HG03575 (cell line): ENCODE data around the gene ZNF385D.

ENCODE experiments used
- ATAC-seq: cut with Tn5 transposase; IDR thresholded peaks from one replicate; pipeline ENCODE4 v1.9.1; 2021; ENCODE audit not compliant: unreplicated experiment, insufficient number of reproducible peaks, low FRiP score; ENCODE audit errors: extremely low read depth

Gene ZNF385D, protein sequence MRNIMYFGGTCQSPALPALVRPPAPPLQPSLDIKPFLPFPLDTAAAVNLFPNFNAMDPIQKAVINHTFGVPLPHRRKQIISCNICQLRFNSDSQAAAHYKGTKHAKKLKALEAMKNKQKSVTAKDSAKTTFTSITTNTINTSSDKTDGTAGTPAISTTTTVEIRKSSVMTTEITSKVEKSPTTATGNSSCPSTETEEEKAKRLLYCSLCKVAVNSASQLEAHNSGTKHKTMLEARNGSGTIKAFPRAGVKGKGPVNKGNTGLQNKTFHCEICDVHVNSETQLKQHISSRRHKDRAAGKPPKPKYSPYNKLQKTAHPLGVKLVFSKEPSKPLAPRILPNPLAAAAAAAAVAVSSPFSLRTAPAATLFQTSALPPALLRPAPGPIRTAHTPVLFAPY

DNA sequence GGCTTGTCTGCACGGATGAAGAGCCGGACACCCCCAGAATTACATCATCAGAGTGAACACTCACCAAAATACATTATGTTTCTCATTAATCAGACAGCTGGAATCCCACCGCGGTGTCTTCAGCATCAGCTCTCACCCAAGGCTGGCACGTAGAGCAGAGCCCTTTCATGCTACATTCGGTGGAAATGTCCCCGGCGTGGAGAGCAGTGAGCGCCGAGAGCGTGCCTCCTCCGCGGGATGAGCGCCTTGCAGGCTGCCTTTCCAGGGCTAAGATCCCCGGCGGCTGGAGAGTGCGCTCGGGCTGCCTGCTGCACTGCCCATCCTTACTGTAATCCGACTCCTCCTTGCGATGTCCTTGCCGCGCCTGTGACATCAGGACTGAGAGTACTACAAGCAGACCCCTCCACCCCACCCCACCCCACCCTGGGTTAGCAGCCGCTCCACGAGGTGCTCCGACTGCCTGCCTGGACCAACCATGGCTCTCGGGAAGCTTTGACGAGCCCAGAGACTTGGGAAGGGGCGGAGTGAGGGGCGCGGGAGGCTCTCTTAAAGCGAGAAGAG lies at the start of gene ZNF385D:
Gene ZNF385D (minus strand): TSS at position 380 of the 561 bp plus-strand sequence. CDS start 294 bp downstream, at position 86.
- ATAC-seq = no peak

DNA sequence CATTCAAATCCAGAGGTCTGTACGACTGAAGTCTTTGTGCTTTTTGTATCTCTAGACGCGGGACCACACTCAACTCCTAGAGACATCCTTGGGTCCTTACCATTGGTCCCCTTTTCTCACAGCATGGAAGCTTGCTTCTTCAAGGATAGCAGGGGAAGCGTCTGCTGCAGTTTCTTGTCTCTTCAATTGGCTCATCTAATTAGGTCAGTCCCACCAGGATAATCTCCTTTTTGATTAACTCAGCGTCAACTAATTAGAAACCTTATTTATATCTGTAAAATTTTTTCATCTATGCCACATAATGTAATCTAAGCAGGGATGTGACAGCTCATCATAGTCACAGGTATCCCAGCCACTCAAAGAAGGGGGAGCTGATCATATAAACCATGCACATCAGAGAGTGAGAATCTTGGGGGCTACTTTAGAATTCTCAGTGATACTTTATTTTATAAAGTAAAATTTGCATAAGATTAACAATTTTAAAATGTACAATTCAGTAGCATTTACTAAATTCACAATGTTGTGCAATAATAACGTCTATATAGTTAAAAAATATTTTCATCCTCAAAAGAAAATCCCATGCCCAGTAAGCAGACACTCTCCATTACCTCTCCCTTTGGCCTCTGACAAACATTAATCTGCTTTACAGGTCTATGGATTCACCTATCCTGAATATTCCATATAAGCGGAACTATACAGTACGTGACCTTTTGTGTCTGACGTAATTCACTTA lies 47.5 kb upstream of the ZNF385D start:
- no peak for ATAC-seq

DNA sequence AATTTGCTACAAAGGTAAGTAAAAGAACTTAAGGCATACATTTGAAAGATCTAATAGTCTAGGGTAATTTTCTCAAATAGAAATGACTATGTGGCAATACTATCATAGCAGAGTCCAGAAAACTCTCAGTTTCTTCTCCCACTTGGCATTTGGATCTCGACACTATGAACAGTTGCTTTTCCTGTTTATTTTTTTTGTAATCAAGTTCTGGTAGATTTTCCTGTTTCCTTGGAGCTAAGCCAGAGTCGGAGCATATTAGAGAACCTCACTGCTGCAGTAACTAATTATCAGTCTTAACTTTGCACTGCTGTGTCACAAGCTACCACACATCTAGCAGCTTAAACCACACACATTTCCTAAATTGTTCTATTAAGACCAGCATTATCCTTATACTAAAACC lies 44.9 kb upstream of the ZNF385D start:
- no peak for ATAC-seq

DNA sequence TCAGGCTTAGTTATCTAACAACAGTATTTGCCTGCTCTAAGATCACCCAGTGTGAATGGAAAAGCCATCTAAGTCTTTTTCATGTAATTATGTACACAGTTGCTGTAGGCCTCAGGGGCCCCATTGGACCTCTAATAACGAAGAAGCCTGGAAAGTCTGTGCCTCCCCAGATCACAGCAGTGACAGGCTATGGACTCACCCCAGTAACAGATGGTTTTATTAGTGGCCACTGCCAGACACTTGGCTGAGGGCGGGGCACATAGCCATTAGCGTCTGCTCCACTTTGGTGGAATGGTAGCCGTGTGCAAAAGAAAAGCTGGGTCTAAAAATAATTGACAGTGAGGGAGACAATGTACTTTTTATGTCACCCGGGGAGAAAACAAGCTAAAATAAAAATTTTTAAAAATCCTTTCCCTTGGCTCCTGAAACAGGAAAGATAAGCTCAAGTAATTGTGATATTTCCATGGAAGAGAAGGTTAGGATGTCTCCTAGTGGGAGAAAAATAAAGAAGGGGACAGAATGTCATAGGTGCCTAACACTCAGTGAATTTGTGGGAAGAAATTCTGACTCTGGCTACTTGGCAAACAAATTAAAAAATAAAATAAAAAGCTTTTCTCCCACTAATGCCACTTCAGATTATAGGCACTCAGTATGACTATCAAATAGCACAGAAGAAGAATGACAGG lies 44.3 kb upstream of the ZNF385D start:
- ATAC-seq = no peak

DNA sequence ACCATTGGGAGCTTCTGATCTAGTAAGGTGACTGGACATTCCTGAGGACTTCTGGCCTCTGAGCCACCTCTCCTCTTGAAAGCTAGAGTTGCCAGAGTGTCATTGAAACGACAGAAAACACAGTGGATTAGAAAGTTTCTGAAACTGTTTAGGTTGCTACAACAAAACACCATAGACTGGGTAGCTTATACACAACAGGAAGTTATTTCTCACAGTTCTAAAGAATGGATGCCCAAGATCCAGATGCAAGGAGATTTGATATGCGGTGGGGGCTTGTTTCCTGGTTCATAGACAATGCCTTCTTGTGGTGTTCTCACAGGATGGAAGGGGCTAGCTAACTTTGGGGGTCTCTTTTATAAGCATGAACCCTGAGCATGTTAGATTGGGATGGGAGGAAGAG lies 43.3 kb upstream of the ZNF385D start:
- ATAC-seq = no peak

DNA sequence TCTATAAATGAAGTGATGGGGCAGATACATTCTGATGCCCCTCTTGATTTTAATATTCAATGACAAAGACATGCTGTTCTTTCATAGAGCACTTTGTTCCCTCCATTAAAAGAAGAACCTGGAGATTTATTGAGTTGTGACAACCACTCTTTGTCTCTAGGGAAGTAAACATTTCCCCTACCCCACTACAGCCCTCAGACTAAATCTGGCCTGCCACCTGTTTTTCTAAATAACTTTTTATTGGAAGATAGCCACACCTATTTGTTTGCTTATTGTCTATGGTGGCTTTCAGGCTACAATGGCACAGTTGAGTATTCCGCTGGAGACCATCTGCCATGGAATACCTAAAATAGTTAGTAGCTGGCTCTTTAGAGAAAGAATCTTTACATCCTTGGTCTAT lies 41.2 kb upstream of the ZNF385D start:
- no peak for ATAC-seq

DNA sequence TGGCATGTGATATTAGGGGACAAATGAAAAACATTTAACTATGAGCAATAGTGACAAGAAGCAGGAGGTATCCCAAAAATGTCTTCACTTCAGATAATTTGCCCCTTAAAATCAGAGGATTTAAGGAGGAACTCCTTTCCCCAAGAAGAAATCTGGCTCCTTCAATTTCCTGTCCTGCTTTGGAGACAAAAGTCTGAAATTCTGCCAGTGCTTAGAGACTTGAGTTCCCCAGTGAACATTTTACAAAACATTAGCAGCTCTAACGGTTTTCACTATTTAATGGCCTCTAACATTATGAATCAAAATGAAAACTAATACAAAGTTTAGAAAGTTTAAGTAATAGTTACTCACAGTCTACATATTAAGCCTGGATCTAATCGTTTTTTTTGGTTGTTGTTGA lies 40.3 kb upstream of the ZNF385D start:
- no peak for ATAC-seq

DNA sequence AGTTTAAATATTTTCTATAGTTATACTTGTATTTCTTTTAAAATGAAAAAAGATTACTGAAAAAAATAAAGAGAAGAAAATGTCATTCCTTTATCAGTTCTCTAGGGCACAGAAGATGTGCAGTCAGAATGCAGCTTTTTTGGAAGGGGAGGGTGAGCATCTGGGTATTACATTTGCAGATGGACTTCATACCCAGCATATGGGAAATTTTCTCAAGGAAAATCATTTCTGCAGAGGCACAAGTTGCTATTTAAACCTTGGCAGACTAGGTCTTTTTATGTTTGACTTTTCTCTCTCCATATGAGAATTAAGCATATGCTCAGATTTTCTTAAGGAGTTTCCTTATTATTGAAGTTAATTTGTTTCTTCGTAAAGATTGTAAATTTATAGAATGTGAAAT lies 39.5 kb upstream of the ZNF385D start:
- ATAC-seq = no peak

DNA sequence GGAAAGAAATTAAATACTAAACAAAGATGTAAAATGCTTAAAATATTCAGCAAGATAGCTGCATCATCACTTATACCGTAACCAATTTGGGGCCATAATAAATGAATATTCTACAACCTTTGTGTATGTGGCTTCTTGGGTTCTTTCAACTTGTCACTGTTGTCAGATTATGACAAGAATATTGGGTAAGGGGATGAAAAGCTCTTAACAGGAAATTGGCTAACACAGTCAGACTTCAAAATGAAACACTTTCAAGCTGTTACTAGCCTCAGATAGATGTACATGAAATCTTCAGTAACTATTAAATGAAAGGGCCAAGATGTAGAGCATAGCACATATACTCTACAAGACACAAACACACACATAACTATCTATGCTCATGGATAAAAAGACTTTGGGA lies 38.7 kb upstream of the ZNF385D start:
- no peak for ATAC-seq

DNA sequence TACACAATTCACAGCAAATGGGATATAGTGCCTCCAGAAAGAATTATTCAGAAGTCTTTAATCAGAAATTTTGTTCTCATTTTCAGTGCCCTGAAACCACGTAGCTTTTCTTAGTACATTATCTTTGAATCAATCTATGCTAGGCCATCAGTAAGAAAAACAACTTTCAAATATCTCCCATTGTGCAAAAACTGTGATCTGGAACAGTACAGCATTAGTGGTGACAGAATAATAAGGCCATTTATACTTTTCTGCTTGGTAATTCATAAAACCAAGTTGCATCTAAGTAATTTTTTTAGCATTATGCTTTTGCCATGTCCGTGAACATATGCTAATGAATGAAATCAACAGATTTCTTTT lies 35.4 kb upstream of the ZNF385D start:
- ATAC-seq = no peak

DNA sequence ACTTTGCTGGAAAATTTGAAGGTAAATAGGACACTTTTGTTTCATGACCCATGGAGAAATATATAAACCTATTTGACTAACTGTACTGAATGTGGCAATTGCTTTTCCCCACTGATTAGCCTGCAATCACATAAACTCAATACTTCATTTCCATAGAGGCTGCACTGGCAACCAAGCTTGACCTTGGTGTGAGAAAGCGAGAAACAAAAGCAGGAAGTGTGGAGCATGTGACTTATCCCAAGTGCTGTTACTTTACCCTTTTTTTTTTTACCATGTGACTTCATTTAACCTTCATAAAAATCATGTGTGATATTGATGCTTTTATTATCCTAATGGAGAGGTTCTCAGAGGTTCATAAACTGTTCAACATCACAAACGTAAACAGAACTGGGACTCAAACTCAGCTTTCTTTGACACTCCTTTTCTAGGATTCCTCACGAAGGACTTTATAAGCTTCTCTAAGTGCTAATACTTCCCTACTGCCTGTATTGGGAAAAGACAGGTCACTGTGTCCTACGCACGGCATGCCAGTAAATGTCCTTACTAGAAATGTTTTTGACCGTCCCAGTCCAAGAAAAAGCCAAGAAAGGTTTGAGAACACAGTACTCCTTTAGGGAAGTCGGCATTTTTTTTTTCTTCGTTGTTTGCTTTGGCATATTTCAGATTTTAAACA lies 34.9 kb upstream of the ZNF385D start:
- ATAC-seq = no peak

DNA sequence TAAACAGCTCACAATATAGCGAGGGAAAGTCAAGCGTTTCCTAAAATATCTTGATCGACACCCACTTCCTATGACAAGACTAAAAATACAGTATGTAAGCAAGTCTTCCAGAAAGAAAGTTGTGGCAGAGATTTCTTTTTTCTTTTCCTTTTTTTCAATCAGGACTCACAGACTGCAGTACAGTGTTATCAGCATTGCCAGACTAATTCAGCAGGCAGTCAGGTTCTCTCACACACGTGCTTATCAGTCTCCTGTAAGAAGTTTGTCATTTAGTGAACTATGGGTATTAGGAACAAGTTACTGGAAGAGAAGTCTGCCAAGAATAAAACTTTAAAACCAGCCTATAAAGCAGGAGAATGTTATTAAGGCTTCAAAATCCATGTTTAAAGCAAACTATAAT lies 32.8 kb upstream of the ZNF385D start:
- ATAC-seq = no peak

DNA sequence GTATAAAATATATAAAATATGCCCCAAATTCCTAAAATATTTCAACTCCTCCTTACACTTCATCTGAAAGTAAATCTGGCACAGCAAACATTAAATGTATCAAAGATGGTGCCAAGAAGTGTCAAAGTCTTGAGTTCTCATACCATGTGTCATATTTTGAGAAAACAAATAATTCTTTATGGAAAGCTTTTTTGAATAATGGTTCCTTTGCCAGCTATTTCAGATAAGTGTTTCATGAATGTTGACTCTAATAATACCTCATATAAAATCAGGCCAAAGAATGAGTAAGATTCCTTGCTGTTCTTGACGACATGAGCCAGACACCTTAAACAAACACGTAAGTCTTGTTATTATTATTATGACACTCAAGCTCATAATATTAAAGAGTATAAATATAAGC lies 30.3 kb upstream of the ZNF385D start:
- ATAC-seq = no peak

DNA sequence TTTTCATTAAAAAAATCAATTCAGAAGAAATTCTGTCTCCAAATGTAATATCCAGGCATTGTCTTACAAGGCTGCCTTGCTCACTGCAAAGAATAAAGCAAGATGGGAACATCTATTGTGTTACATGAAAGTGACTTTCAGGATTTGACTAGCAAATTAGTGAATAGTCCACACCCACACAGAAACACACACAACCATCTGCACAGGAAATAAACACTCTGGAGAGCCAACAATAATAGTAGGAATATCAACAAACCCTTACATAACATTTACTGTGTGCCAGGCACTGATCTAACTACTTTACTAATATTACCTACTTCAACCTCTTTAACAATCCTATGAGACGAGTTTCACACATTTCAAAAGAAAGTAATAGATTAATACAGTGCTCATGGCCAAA lies 28.9 kb upstream of the ZNF385D start:
- ATAC-seq = no peak

DNA sequence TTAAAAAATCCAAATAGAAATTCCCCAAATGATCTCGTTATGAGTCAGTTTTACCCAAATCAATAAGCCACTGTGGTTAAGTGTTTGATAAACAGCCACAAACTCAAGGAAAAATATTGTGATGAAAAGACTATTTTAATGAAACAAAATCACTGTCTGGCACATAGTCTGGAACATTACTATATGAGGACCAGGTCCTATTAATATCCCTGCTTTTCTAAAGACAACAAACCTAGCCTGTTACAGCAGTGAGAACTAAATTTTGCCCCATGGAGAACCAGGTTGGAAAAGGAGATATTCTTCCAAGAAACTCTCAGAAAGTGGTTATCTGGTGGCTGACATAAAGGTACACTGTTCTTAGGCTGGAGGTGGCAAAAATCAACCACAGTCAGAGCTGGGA lies 27.7 kb upstream of the ZNF385D start:
- no peak for ATAC-seq

DNA sequence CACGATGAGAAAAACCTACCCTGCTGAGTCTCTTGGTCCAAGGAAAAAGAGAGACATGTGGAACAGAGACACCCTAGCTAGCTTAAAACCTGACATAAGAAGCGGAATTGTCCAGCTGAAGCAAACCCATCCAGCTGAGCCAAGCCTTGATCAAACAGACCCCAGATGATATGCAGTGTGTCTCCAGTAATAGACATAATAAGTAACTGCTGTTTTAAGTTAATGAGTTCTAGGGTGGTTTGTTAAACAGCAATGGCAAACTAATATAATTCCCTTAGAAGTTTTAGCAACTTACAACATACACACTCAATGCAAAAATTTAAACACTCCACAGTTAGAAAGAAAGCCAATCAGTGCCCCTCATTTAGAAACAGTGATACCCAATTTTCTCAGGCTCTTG lies 26.8 kb upstream of the ZNF385D start:
- ATAC-seq = no peak

DNA sequence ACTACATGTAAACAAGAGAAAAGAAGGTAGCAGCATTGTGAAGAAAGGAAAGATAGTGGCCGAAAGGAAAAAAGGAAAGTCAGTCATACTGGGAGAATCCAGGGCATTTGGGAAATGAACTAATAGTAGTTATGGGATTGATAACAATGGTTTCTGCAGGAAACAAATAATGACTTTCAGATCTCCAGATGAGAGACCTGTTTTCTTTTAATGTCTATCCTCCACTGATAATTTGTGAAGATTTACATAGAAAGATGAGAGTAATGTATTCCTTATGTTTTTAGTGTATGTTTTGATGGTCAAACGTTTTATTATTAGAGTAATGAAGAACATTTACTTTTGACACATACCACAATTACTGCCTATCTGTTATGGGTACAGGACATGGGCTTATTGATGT lies 15.0 kb upstream of the ZNF385D start:
- no peak for ATAC-seq

DNA sequence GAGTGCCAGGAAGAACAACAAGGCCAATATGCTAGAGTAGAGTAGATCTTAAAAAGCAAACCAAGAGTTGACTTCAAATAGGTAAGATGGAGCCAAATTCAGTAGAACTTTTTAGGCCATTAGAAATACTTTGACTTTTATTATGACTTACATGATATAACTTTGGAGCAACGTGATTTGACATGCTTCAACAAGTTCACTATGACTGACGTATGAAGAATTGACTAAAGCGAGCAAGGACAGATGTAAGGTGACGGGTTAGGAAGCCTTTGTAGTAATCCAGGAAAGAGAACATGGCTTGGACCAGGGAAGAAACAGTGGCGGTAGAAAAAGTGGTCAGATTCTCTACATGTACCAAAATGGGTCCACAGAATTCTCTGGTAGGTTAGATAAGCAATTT lies 4.9 kb upstream of the ZNF385D start:
- ATAC-seq = no peak

DNA sequence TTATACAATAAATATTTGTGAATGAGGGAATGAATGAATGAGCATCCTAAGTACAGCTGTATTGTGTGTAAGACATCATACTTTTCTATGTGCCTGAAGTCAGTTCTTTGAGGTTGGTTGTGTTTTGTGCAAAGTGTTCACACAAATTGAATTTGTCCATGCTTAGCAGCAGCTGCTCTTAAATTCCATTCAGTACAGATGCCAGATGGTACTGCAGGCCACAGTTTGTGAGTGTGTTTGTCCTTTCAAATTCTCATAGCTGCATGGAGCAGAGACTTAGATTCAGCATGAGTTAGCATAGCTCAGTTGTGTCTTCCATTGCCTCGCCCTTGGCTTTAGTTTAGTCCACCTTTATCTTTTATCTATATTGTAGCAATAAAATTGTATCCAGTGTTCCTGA lies 3.8 kb upstream of the ZNF385D start:
- ATAC-seq = no peak
